NCI-H460 (cell line): ENCODE measurements around the gene HOXC12. TPM values are rescaled to one million over a fixed set of nuclear protein-coding genes. Genes with fewer than 3 reads are reported as not detected.
A peak's percentile ranks its signal among the peaks of the same experiment; 100 is the strongest.

Experiments used
- DNase-seq: peaks from one replicate; pipeline ENCODE4 v3.0.0-alpha.2; 2016; ENCODE audit warnings: low read depth; ENCODE audit errors: extremely low read depth
- small RNA-seq, 2 experiments: library from RNA; depleted of rRNA; stranded (forward); fragments of <200 nt; gene quantifications; one replicate each; pipeline ENCODE3, GENCODE V24; 2014
- total RNA-seq: library from RNA; depleted of rRNA; stranded (reverse); fragments of >200 nt; shearing (Covaris generic); gene quantifications from 2 replicates; pipeline ENCODE4 v1.2.3, GENCODE V29; 2014; rRNA removed

The HOXC12 gene
- total RNA-seq, 1 experiment from 2014 or later, result not detected

DNA sequence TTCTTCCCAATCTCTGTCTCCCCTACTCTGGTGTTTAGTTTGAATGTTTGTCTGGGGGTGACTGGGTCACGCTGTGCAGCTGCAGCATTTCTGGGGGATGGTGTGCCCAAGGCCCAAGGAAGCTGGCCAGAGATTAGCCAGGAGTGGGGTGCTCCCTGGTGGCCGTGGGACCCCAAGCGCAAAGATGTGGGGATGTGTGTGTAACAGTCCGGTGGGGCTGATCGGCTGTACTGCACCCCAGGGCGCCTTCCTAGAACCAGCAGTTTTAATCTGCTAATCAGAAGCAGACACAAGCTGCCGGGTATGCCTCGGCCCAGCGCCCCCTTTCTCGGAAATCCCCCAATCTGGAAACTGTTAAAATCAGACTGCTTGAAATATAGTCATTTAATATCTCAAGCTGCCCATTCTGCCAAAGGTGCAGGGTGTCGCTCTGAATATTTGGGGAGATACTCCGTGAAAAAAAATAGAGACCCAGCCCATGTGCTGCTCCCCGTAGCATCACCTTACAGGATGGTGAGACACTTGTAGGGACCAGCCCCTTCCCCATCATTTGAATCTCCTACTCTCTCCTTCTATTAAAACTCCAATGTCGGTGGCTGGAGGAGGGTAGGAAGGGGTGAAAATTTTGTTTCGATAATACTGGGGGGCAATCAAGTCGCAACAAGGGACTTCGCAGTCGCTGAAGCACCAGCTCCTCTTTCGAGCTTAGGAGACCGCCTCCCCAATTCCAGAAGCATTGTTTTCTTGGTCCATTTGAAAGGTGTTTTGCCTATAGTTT, 49.5 kb downstream of the HOXC12 start:
- DNase-seq, result no peak

DNA sequence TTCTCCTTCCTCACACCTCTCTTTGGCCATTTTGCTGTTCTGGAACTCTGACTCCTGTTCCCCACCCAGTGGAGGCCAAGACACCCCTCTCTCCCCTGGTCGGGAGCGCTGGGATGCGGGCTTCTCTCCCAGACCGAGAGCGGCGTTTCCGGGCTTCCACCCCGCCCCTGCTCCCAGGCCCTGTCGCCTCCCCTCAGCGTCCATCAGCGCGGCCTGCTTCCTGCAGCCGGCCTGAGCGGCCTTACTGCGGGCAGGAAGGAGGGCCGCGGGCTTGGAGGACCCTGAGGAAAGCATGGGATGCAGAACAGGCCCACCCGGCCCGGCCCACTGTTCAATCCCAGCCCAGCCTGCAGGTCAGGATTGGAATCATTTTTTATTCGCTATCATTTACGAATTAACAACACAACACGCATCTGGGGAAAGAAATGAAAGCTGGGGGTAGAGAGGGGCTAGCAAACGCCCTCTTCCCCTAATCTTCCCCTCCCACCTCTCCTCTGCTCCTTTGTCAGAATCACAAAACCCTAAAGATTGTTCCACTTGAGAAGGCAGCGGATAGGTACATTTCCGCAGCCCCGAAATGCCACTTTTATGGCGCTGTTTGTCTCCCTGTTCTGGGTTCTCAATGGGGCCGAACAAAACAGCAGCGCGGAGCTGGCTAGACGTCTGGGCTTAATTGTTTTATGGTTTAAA, 50.3 kb downstream of the HOXC12 start:
- no peak for DNase-seq

DNA sequence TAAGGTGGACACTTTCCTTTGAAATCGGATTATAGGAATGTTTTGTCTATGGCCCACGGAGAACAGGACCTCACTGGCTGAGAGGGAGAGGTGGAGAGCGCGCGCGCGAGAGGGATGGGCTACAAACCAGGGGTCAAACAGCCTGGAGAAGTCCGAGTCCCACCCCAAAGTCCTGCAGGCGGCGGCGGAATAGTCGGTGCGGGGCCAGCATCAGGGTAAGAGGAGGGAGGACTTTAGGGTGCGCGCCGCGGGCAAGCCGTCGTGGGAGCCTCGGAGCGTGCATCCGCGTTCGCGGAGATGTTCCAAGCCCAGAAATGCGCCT, 50.8 kb downstream of the HOXC12 start:
- no peak for DNase-seq

DNA sequence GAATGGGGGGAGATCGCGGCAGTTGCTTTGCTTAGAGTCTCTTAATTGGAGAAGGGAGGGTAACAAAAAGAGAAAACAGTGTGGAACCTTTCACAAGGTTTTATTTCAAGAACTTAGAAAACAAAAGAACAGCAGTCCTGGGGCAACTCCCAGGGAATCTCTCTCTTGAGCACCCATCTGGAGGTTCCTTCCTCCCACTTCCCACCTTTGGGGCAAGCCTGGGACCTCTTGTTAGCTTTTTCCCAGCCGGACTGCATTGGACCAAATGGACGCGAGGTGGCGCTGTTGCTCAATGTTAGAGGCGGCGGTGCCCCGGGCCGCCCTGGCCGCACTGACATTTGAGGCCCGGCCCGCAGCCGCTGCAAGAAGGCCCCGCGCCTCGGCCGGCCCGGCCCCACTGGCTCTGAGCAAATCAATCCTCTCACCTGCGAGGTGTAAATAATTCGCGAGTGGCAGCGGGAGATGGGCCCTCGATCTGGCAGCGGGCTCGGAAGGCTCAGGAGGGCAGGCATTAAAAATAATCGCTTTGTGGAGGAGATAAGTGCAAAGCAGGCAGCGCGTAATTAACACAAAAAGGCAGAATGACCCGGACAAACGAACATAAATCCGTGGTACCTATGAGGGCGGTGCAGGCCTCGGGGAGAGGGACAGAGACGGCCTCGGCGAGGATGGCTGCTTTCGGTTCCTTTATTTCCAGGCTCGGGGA, 51.3 kb downstream of the HOXC12 start:
- DNase-seq, result peak; percentile 83

DNA sequence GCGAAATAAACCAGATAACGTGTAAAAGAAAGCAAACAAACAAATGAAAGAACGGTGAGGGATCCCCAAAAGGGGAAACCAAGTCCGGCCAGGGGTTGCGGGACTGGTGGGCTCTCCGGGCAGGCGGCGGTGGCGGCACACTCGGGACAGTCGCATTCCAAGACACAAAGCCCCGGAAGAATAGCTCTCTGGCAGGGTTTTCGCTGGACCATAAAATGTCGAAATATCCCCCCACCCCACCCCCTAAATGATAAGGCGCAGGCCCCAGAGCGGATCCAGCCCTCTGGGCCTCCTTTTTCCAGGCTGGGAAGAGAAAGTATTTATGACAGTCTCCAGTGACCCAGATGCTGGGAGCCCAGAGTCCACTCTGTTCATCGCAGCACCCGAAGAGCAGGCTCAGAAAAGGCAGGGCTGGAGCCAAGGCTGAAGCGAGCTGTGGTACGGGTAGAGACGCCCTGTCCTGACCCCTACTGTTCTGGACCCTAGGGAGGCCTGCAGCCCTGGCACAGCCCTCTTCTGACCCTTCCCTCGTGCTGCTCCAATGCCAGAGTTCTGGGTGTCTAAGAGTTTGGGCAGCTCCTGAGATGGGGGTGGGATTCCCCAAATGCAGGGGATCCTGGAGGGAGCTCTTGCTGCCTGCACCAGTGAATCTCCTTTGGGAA, 52.0 kb downstream of the HOXC12 start:
- DNase-seq, result no peak

DNA sequence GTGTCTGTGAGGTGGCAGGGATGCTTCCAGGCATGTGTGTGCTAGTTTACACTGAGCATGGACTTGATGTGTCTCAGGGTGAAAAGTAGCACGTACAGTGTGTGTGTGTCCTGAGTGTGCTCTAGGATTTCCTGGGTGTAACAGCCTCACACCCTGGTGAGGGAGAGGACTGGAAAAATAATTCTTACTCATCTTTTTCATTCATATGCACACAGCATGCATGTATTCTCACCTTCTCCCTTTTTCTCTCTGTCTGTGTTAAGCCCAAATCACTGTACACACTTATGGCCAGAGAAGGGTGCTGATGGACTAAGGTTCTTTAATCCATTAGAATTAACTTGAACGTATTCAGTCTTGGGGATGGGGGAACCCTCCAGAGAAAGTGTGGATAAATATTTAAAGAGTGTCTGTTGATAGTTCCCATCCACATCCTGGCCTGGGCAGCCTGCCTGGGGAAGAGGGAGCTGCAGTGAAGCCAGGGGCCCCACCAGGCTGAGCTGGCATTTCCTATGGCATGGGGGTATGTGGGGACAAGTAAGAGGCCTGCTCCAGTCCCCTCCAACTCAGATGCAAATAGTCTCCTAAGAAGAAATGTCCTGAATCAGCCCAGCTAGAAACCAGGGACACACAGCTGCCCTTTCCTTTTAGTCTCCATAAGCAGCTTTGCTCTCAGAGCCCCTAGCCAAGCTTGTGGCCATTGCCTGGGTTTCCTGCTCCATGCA, 53.0 kb downstream of the HOXC12 start:
- no peak for DNase-seq

DNA sequence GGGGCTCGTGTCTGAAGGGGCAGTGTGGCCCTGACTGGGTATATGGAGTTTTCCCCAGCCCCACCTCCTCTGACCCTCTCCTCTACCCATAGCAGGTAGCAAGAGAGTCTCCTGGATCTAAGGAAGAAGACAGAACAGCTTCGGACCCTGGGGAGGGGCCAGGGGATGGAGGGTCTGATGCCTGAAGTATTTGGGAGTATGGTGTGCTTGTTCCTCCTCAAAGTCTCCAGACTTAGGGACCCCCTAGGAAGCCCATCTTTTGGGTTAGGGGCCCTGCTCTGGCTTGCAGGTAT, 53.5 kb downstream of the HOXC12 start:
- DNase-seq, result no peak

Small RNA genes within 50 kb of the gene (small RNA-seq; reads per million reads assigned to genes)
- gene AC012531.3, result 0 reads per million in 2 experiments
- 0 reads per million in 2 experiments for gene AC012531.4
- gene MIR196A2, result 1.7 to 41.3 reads per million in 2 experiments
- 0 reads per million in 2 experiments for gene RF01905
- 0 reads per million in 2 experiments for gene RF01906

Other genes starting within 250 kb of the HOXC12 start
- gene CALCOCO1, start 227.5 kb upstream of the HOXC12 start, total RNA-seq, result 27.1 and 34.1 TPM in 2 replicates
- not detected in 2 replicates for gene CISTR, start 202.9 kb upstream of the HOXC12 start, total RNA-seq
- 4.4 and 4.9 TPM in 2 replicates for gene HOXC13, start 16.1 kb upstream of the HOXC12 start, total RNA-seq
- 0.29 and 0.42 TPM in 2 replicates for gene HOXC11, start 18.2 kb downstream of the HOXC12 start, total RNA-seq
- 0.17 TPM in 1 of 2 replicates, not detected in the other for gene HOTAIR, start 20.1 kb downstream of the HOXC12 start, total RNA-seq
- gene HOXC10, start 30.2 kb downstream of the HOXC12 start, total RNA-seq, result 0.59 TPM in 1 of 2 replicates, not detected in the other
- gene HOXC9, start 45.3 kb downstream of the HOXC12 start, total RNA-seq, result 3.7 and 3.8 TPM in 2 replicates
- gene HOXC8, start 54.1 kb downstream of the HOXC12 start, total RNA-seq, result 1.3 and 1.7 TPM in 2 replicates
- 0.89 and 1.4 TPM in 2 replicates for gene HOXC6, start 73.5 kb downstream of the HOXC12 start, total RNA-seq
- gene HOXC5, start 78.1 kb downstream of the HOXC12 start, total RNA-seq, result 0.07 and 0.20 TPM in 2 replicates
- 0.12 TPM in 1 of 2 replicates, not detected in the other for gene HOXC4, start 98.9 kb downstream of the HOXC12 start, total RNA-seq
- gene SMUG1, start 234.1 kb downstream of the HOXC12 start, total RNA-seq, result 44.2 and 49.8 TPM in 2 replicates